Measurements from ENCODE around the gene IGF2BP2. TPM values are rescaled to one million over a fixed set of nuclear protein-coding genes. Genes with fewer than 3 reads are reported as not detected.
"Not testable (repeated sequence)": the region's sequence is repeated elsewhere in the genome, so short reads cannot be mapped to it uniquely, and the experiment has no call there.

IGF2BP2 gene
- polyA plus RNA-seq, 1 experiment, result 2.0 TPM

GRCh38 chr3:185786956-185787877 lies 37.6 kb downstream of the IGF2BP2 start:
- DNase-seq (ENCODE audit: low read depth), result no peak
- POLR2A ChIA-PET, result interaction anchor here (0.6 kb wide), 1 partner anchor 37 kb away, joined by 8 read pairs; the partner anchor contains the start of gene IGF2BP2
- CTCF ChIA-PET, result interaction anchor here (0.8 to 1.1 kb wide), 2 partner anchors 18 to 31 kb away, joined by 3 to 4 read pairs; no protein-coding TSS in a partner anchor

DNA sequence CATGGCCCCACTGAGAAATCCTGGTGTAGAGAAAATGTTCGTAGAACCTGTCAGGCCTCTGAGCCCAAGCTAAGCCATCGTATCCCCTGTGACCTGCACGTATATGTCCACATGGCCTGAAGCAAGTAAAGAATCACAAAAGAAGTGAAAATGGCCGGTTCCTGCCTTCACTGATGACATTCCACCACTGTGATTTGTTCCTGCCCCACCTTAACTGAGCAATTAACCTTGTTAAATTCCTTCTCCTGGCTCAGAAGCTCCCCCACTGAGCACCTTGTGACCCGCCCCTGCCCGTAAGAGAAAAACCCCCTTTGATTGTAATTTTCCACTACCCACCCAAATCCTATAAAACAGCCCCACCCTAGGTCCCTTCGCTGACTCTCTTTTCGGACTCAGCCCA lies 38.6 kb downstream of the IGF2BP2 start:
- H3K36me3 ChIP-seq (ENCODE audit: control insufficient read depth, insufficient read depth, low read length); H3K4me3 ChIP-seq (ENCODE audit: low read depth, low read length); DNase-seq (ENCODE audit: low read depth); POLR2A ChIA-PET; H3K27me3 ChIP-seq (ENCODE audit: control insufficient read depth, insufficient read depth, low read length): not testable (repeated sequence)
- CTCF ChIA-PET, result interaction anchor here (1.0 kb wide), 1 partner anchor 18 kb away, joined by 8 read pairs; no protein-coding TSS in a partner anchor

More at GRCh38 chr3:185786956-185787877, 37.6 kb downstream of the IGF2BP2 start:
- no peaks in the 10 kb centered on the region for H3K27me3 ChIP-seq (ENCODE audit: control insufficient read depth, insufficient read depth, low read length)
- TF ChIP-seq CTCF (IDR thresholded peaks at IDR 0.05; ENCODE audit: insufficient read depth, low read depth, low read length), result no peak
- H3K4me3 ChIP-seq (ENCODE audit: low read depth, low read length), result no peak overlapping the region
- H3K36me3 ChIP-seq (ENCODE audit: control insufficient read depth, insufficient read depth, low read length), result no peaks in the 10 kb centered on the region; the same call in 1 of the 2 replicates

- Histone ChIP-seq H3K27me3 (ENCODE audit: control insufficient read depth, insufficient read depth, low read length) (no peaks in the 10 kb centered on the region), H3K4me3 (ENCODE audit: low read depth, low read length) (no peak overlapping the region), H3K36me3 (ENCODE audit: control insufficient read depth, insufficient read depth, low read length) (no peaks in the 10 kb centered on the region; the same call in 1 of the 2 replicates)
- CTCF ChIA-PET, result no interaction called here
- no peak for DNase-seq (ENCODE audit: low read depth)
- POLR2A ChIA-PET, result no interaction called here
- TF ChIP-seq CTCF (IDR thresholded peaks at IDR 0.05; ENCODE audit: insufficient read depth, low read depth, low read length), result no peak
Observed at GRCh38 chr3:185784317-185784716, 40.5 kb downstream of the IGF2BP2 start.

DNA sequence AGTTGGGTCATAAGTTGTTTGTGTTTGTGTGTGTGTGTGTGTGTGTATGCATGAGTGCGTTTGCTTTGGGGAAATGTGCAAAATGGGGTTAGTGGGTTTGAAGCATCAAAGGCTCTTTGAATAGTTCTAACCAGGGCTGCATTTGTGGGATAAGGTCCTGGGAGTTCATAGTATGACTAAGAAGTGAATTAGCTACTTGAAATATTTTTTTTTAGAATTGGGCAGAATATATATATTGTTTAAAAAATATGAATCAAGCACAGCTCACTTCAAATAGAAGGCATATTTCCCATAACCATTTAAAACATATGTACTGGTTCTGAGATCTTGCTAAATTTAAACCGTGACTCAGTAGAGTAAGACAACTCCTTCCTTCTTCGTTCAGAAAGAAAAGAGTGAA lies 43.1 kb downstream of the IGF2BP2 start:
- CTCF ChIA-PET, result interaction anchor here (0.7 to 2.6 kb wide), 3 partner anchors 13 to 213 kb away, joined by 3 to 13 read pairs (median 6); no protein-coding TSS in a partner anchor
- no peak for TF ChIP-seq CTCF (IDR thresholded peaks at IDR 0.05; ENCODE audit: insufficient read depth, low read depth, low read length)
- no peak for DNase-seq (ENCODE audit: low read depth)
- no peaks in the 10 kb centered on the region; the same call in 1 of the 2 replicates for H3K36me3 ChIP-seq (ENCODE audit: control insufficient read depth, insufficient read depth, low read length)
- POLR2A ChIA-PET, result no interaction called here
- H3K27me3 ChIP-seq (ENCODE audit: control insufficient read depth, insufficient read depth, low read length), result no peaks in the 10 kb centered on the region
- H3K4me3 ChIP-seq (ENCODE audit: low read depth, low read length), result no peak overlapping the region

- CTCF ChIA-PET, result interaction anchor here (1.2 to 1.5 kb wide), 2 partner anchors 11 to 47 kb away, joined by 3 to 7 read pairs; no protein-coding TSS in a partner anchor
- POLR2A ChIA-PET, result interaction anchor here (0.6 kb wide), 1 partner anchor 108 kb away, joined by 6 read pairs; no protein-coding TSS in a partner anchor
- DNase-seq (ENCODE audit: low read depth), result no peak
Observed at GRCh38 chr3:185779461-185779860, 45.4 kb downstream of the IGF2BP2 start.

More at GRCh38 chr3:185779461-185779860, 45.4 kb downstream of the IGF2BP2 start:
- Histone ChIP-seq H3K27me3 (ENCODE audit: control insufficient read depth, insufficient read depth, low read length) (no peaks in the 10 kb centered on the region), H3K4me3 (ENCODE audit: low read depth, low read length) (no peak overlapping the region), H3K36me3 (ENCODE audit: control insufficient read depth, insufficient read depth, low read length) (peaks cover 1% of the 10 kb centered on the region)
- TF ChIP-seq CTCF (IDR thresholded peaks at IDR 0.05; ENCODE audit: insufficient read depth, low read depth, low read length), result no peak
